Calu3 (cell line): ENCODE measurements around the gene KRTAP17-1. TPM values are rescaled to one million over a fixed set of nuclear protein-coding genes. Genes with fewer than 3 reads are reported as not detected.

Experiments
- BruUV-seq: library from RNA; stranded (reverse); fragments of 400-500 nt; replicated peaks from 2 replicates; lab custom pipeline; 2021; lab: Mats Ljungman, UMichigan
- CTCF ChIA-PET: fragments of 300-600 bp; sonication (Branson Sonifier 250); formaldehyde crosslinking; loops from one replicate; lab custom pipeline; 2022; ENCODE audit warnings: antibody characterized with exemption; lab: Charles Lee
- DNase-seq: peaks from one replicate; pipeline ENCODE4 v3.0.0; 2022
- H3K27ac Mint-ChIP-seq: one replicate; pipeline ENCODE4 v1.8.0; 2022; ENCODE audit warnings: mixed read lengths; ENCODE audit not compliant: unreplicated experiment
- H3K27me3 Mint-ChIP-seq: one replicate; pipeline ENCODE4 v1.8.0; 2022; ENCODE audit warnings: mixed read lengths; ENCODE audit not compliant: unreplicated experiment
- H3K36me3 Mint-ChIP-seq: one replicate; pipeline ENCODE4 v1.8.0; 2022; ENCODE audit warnings: mild to moderate bottlenecking, moderate library complexity, mixed read lengths; ENCODE audit not compliant: insufficient read depth, unreplicated experiment
- H3K4me1 Mint-ChIP-seq: one replicate; pipeline ENCODE4 v1.8.0; 2022; ENCODE audit warnings: mild to moderate bottlenecking, low read depth, mixed read lengths; ENCODE audit not compliant: unreplicated experiment
- H3K4me3 Mint-ChIP-seq: one replicate; pipeline ENCODE4 v1.8.0; 2022; ENCODE audit warnings: mild to moderate bottlenecking, low read depth, moderate library complexity, mixed read lengths; ENCODE audit not compliant: unreplicated experiment
- H3K9me3 Mint-ChIP-seq: one replicate; pipeline ENCODE4 v1.8.0; 2022; ENCODE audit warnings: low read depth, mixed read lengths; ENCODE audit not compliant: unreplicated experiment
- CTCF ChIP-seq: fragments of 200-600 bp; IDR thresholded peaks from one replicate; pipeline ENCODE4 v1.8.0; 2022; ENCODE audit warnings: antibody characterized with exemption; ENCODE audit not compliant: unreplicated experiment
- intact Hi-C: fragments of 100-400 bp; cut with micrococcal nuclease; formaldehyde crosslinking; loops from one replicate; pipeline ENCODE4 v1.10.0; 2022; ENCODE audit not compliant: unreplicated experiment
- total RNA-seq: library from RNA; stranded (reverse); gene quantifications from 2 replicates; pipeline ENCODE4 v1.2.3, GENCODE V29; 2022

Gene KRTAP17-1
- total RNA-seq, 1 experiment from 2014 or later: not detected

DNA sequence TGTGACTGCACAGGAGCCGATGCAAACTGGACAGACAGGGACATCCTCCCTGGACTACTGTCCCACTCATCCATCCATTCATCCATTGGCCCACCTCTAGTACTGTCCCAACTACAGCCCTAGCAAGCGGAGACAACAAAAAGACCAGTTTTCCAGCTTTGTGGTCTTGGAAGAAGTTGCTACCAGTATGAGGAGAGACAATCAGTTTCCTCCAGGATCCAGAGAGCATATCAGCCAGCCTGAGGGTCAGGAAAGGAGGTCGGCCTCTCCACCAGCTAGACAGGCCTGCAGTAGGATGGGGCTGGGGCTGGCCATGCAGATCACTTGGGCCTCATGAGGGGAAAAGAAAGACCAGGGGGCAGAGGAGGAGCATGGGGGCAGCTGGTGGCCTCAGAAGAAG is 18.3 kb upstream of the KRTAP17-1 start:
- Mint-ChIP-seq H3K9me3 (no peaks in the 10 kb centered on the region), H3K27ac (no peak overlapping the region), H3K4me1 (peaks cover 9% of the 10 kb centered on the region), H3K4me3 (no peak overlapping the region), H3K36me3 (no peaks in the 10 kb centered on the region), H3K27me3 (no peaks in the 10 kb centered on the region)
- DNase-seq: no peak
- no TSS peak for BruUV-seq
- CTCF ChIA-PET: no interaction called here
- intact Hi-C loops: loop anchor here (10.0 kb wide), 1 partner anchor 161 kb away; no protein-coding TSS in a partner anchor
- TF ChIP-seq CTCF: no peak

- no peak overlapping the region for H3K27ac Mint-ChIP-seq
- BruUV-seq: no TSS peak
- no peaks in the 10 kb centered on the region for H3K36me3 Mint-ChIP-seq
- no peaks in the 10 kb centered on the region for H3K9me3 Mint-ChIP-seq
- H3K27me3 Mint-ChIP-seq: no peaks in the 10 kb centered on the region
- no peak for DNase-seq
- CTCF ChIA-PET: no interaction called here
- TF ChIP-seq CTCF: no peak
- intact Hi-C loops: loop anchor here (10.0 kb wide), 1 partner anchor 162 kb away; no protein-coding TSS in a partner anchor
- peaks cover 7% of the 10 kb centered on the region for H3K4me1 Mint-ChIP-seq
- no peak overlapping the region for H3K4me3 Mint-ChIP-seq
Measured at GRCh38 chr17:41333098-41333497, 17.6 kb upstream of the KRTAP17-1 start.

GRCh38 chr17:41332239-41332638 is 16.7 kb upstream of the KRTAP17-1 start:
- intact Hi-C loops: loop anchor here (10.0 kb wide), 1 partner anchor 163 kb away; no protein-coding TSS in a partner anchor
- BruUV-seq: no TSS peak
- no peak for TF ChIP-seq CTCF
- CTCF ChIA-PET: interaction anchor here (0.6 to 1.1 kb wide), 2 partner anchors 9 to 375 kb away, joined by 3 read pairs; no protein-coding TSS in a partner anchor
- Mint-ChIP-seq H3K4me3 (no peak overlapping the region), H3K27ac (no peak overlapping the region), H3K27me3 (no peaks in the 10 kb centered on the region), H3K4me1 (peaks cover 7% of the 10 kb centered on the region), H3K9me3 (no peaks in the 10 kb centered on the region), H3K36me3 (no peaks in the 10 kb centered on the region)
- no peak for DNase-seq

GRCh38 chr17:41331606-41332005 is 16.1 kb upstream of the KRTAP17-1 start:
- DNase-seq: no peak
- no peak for TF ChIP-seq CTCF
- H3K36me3 Mint-ChIP-seq: no peaks in the 10 kb centered on the region
- H3K4me3 Mint-ChIP-seq: no peak overlapping the region
- BruUV-seq: no TSS peak
- intact Hi-C loops: loop anchor here (10.0 kb wide), 1 partner anchor 163 kb away; no protein-coding TSS in a partner anchor
- H3K4me1 Mint-ChIP-seq: peaks cover 7% of the 10 kb centered on the region
- CTCF ChIA-PET: interaction anchor here (1.1 kb wide), 1 partner anchor 9 kb away, joined by 3 read pairs; no protein-coding TSS in a partner anchor
- H3K27ac Mint-ChIP-seq: no peak overlapping the region
- H3K9me3 Mint-ChIP-seq: no peaks in the 10 kb centered on the region
- no peaks in the 10 kb centered on the region for H3K27me3 Mint-ChIP-seq
